BLaER1 treated with 17β-estradiol and CSF1 and Interleukin-3, amounts not matched to agents 10 nM and 100 nM (cell line): ENCODE measurements around the gene DENND4C.
A peak's percentile ranks its signal among the peaks of the same experiment; 100 is the strongest.
"Not testable (repeated sequence)": the region's sequence is repeated elsewhere in the genome, so short reads cannot be mapped to it uniquely, and the experiment has no call there.

Experiments
- H3K27ac ChIP-seq, 11 experiments: shearing (Covaris generic); formaldehyde crosslinking; 2 replicates each; pipeline ENCODE4 v1.8.1; 2022
- H3K27me3 ChIP-seq, 11 experiments: shearing (Covaris generic); formaldehyde crosslinking; 2 replicates each; pipeline ENCODE4 v1.8.1; 2022
- H3K36me3 ChIP-seq, 11 experiments: shearing (Covaris generic); formaldehyde crosslinking; 2 replicates each; pipeline ENCODE4 v1.8.1; 2022
- H3K4me1 ChIP-seq, 10 experiments: shearing (Covaris generic); formaldehyde crosslinking; 2 replicates each; pipeline ENCODE4 v1.8.1; 2022
- H3K4me2 ChIP-seq, 11 experiments: shearing (Covaris generic); formaldehyde crosslinking; 2 replicates each; pipeline ENCODE4 v1.8.1; 2022
- H3K4me3 ChIP-seq, 10 experiments: shearing (Covaris generic); formaldehyde crosslinking; 2 replicates each; pipeline ENCODE4 v1.8.1; 2022
- H3K9ac ChIP-seq, 11 experiments: shearing (Covaris generic); formaldehyde crosslinking; 2 replicates each; pipeline ENCODE4 v1.8.1; 2022
- H3K9me3 ChIP-seq, 11 experiments: shearing (Covaris generic); formaldehyde crosslinking; replicated peaks in 1 of 11; 2 replicates each; pipeline ENCODE4 v1.8.1; 2022
- H4K20me1 ChIP-seq, 11 experiments: shearing (Covaris generic); formaldehyde crosslinking; 2 replicates each; pipeline ENCODE4 v1.8.1; 2022
- Cebpa-rat ChIP-seq, 11 experiments: shearing (Covaris generic); IDR thresholded peaks; 2 replicates each; pipeline ENCODE4 v1.8.1; 2022

Gene DENND4C

DNA sequence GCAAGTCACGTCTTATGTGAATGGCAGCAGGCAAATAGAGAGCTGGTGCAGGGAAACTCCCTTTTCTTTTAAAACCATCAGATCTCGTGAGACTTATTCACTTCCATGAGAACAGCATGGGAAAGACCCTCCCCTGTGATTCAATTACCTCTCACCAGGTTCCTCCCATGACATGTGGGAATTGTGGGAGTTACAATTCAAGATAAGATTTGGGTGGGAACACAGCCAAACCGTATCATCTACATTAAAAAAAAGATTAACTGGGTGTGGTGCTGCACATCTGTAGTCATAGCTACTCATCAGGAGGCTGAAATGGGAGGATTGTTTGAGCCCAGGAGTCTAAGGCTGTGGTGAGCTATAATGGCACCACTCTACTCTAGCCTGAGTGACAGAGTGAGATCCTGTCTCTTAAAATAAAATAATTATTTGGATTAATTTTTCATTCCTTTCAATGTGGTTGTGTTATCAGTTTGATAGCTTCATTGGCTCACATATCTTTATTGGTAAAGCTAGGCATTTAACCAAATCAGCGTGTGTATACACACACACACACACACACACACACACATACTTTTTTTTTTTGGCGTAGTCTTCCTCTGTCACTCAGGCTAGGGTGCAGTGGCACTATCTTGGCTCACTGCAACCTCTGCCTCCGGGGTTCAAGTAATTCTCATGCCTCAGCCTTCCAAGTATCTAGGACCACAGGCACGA lies 21.8 kb downstream of the DENND4C start:
- H3K36me3 ChIP-seq = peaks cover 0 to 36% (median 0%) of the 10 kb centered on the region in 11 experiments; a peak in 10 of 22 replicates
- H4K20me1 ChIP-seq = peaks cover 0 to 100% (median 33%) of the 10 kb centered on the region in 11 experiments; a peak in 16 of 22 replicates
- 0 out of 22 replicates have a peak overlapping the region, but pooled peaks of 1 of the 11 experiments have one; percentile 9 for H3K4me2 ChIP-seq
- H3K27ac ChIP-seq = no peak overlapping the region
- peaks cover 0 to 62% (median 1%) of the 10 kb centered on the region in 10 experiments; a peak in 5 of 20 replicates for H3K4me1 ChIP-seq
- no peak overlapping the region for H3K4me3 ChIP-seq
- H3K27me3 ChIP-seq = no peaks in the 10 kb centered on the region
- H3K9me3 ChIP-seq = no peaks in the 10 kb centered on the region
- no peak overlapping the region for H3K9ac ChIP-seq
- TF ChIP-seq Cebpa-rat (IDR thresholded peaks at IDR 0.05) = no peak

DNA sequence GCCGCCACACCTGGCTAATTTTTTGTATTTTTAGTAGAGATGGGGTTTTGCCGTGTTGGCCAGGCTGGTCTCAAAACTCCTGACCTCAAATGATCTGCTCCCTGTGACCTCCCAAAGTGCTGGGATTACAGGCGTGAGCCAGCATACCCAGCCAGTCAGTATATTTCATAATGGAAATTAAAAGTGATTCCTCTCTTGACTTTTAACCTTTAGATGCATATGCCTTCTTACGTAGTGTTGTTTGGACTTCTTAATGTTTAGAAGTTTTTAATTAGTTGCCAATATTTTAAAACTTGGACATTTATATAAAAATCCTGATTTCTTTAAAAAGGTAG lies 22.4 kb downstream of the DENND4C start:
- TF ChIP-seq Cebpa-rat (IDR thresholded peaks at IDR 0.05) = no peak
- no peak overlapping the region for H3K27ac ChIP-seq
- H3K4me2 ChIP-seq = no peak overlapping the region
- H3K4me3 ChIP-seq = no peak overlapping the region
- peaks cover 0 to 100% (median 31%) of the 10 kb centered on the region in 11 experiments; a peak in 16 of 22 replicates for H4K20me1 ChIP-seq
- peaks cover 0 to 39% (median 0%) of the 10 kb centered on the region in 11 experiments; a peak in 10 of 22 replicates for H3K36me3 ChIP-seq
- H3K27me3 ChIP-seq = no peaks in the 10 kb centered on the region
- peaks cover 0 to 56% (median 1%) of the 10 kb centered on the region in 10 experiments; a peak in 5 of 20 replicates for H3K4me1 ChIP-seq
- H3K9me3 ChIP-seq = no peaks in the 10 kb centered on the region
- no peak overlapping the region for H3K9ac ChIP-seq

DNA sequence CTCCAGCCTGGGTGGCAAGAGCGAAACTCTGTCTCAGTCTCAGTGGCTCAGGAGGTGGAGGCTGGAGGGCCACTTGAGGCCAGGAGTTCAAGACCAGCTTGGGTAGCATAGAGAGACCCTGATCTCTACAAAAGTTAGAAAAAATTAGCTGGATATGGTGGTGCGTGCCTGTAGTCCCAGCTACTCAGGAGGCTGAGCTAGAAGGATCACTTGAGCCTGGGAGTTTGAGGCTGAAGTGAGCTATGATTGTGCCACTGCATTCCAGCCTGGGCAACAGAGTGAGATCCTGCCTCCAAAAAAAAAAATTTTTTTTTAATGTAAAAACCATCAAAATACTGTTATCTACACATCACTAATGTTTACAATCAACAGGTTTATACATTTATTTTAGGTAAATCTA lies 24.6 kb downstream of the DENND4C start:
- TF ChIP-seq Cebpa-rat (IDR thresholded peaks at IDR 0.05) = no peak
- no peak overlapping the region for H3K9ac ChIP-seq
- no peak overlapping the region for H3K4me2 ChIP-seq
- H3K27me3 ChIP-seq = no peaks in the 10 kb centered on the region
- no peak overlapping the region for H3K27ac ChIP-seq
- H4K20me1 ChIP-seq = peaks cover 0 to 100% (median 28%) of the 10 kb centered on the region in 11 experiments; a peak in 16 of 22 replicates
- peaks cover 0 to 44% (median 1%) of the 10 kb centered on the region in 10 experiments; a peak in 5 of 20 replicates for H3K4me1 ChIP-seq
- H3K4me3 ChIP-seq = no peak overlapping the region
- peaks cover 0 to 6% (median 0%) of the 10 kb centered on the region in 11 experiments; a peak in 2 of 22 replicates for H3K9me3 ChIP-seq
- peaks cover 0 to 34% (median 0%) of the 10 kb centered on the region in 11 experiments; a peak in 9 of 22 replicates for H3K36me3 ChIP-seq

DNA sequence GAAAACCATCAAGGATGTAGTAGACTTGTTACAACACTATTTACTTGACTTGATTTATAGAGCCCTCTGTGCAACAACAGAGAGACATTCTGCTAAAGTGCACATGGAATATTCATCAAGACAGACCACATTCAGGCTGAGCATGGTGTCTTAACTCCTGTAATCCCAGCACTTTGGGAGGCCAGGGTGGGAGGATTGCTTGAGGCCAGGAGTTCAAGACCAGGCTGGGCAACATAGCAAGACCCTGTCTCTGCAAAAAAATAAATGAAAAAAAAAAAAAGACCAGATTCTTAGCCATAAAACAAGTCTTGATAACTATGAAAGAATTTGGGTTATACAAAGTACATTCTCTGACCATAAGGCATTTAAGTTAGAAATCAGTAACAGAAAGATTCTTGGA lies 25.3 kb downstream of the DENND4C start:
- Histone ChIP-seq H3K4me1 (peaks cover 0 to 44% (median 1%) of the 10 kb centered on the region in 10 experiments; a peak in 5 of 20 replicates), H3K9ac (no peak overlapping the region), H3K4me3 (no peak overlapping the region), H4K20me1 (peaks cover 0 to 100% (median 29%) of the 10 kb centered on the region in 11 experiments; a peak in 16 of 22 replicates), H3K4me2 (no peak overlapping the region), H3K27me3 (no peaks in the 10 kb centered on the region), H3K9me3 (peaks cover 0 to 6% (median 0%) of the 10 kb centered on the region in 11 experiments; a peak in 2 of 22 replicates), H3K27ac (no peak overlapping the region), H3K36me3 (peaks cover 0 to 32% (median 0%) of the 10 kb centered on the region in 11 experiments; a peak in 7 of 22 replicates)
- TF ChIP-seq Cebpa-rat (IDR thresholded peaks at IDR 0.05) = no peak

DNA sequence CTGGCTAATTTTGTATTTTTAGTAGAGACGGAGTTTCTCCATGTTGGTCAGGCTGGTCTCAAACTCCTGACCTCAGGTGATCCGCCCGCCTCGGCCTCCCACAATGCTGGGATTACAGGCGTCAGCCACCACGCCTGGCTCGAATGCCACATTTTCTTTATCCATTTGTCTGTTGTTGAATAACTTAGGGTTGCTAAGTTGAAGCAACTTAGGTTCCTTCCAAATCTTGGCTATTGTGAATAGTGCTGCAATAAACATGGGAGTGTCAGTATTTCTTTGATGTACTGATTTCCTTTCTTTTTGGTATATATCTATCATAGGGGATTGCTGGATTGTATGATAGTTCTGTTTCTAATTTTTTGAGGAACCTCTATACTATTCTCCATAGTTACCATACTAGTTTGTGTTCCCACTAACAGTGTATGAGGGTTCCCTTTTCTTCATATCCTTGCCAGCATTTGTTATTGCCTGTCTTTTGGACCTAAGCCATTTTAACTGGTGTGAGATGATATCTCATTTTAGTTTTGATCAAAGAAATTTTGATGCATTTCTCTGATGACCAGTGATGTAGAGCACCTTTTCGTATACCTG lies 29.3 kb downstream of the DENND4C start:
- Histone ChIP-seq H3K36me3 (peaks cover 0 to 34% (median 0%) of the 10 kb centered on the region in 11 experiments; a peak in 1 of 22 replicates), H3K4me2 (peak overlapping the region in 1 of 11 experiments; percentile 40; a peak in 2 of 22 replicates), H3K4me1 (peaks cover 0 to 33% (median 0%) of the 10 kb centered on the region in 10 experiments; a peak in 4 of 20 replicates), H3K27ac (peak overlapping the region in 1 of 11 experiments; percentile 14; a peak in 2 of 22 replicates), H4K20me1 (peaks cover 0 to 100% (median 23%) of the 10 kb centered on the region in 11 experiments; a peak in 14 of 22 replicates)
- not testable (repeated sequence) for H3K9ac ChIP-seq, H3K9me3 ChIP-seq, H3K4me3 ChIP-seq, H3K27me3 ChIP-seq

DNA sequence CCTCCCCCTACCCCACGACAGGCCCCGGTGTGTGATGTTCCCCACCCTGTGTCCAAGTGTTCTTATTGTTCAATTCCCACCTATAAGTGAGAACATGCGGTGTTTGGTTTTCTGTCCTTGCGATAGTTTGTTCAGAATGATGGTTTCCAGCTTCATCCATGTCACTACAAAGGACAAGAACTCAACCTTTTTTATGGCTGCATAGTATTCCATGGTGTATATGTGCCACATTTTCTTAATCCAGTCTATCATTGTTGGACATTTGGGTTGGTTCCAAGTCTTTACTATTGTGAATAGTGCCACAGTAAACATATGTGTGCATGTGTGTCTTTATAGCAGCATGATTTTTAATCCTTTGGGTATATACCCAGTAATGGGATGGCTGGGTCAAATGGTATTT lies 35.1 kb downstream of the DENND4C start:
- Histone ChIP-seq H4K20me1 (peaks cover 6 to 99% (median 20%) of the 10 kb centered on the region in 11 experiments; a peak in 14 of 22 replicates), H3K4me1 (peaks cover 0 to 20% (median 0%) of the 10 kb centered on the region in 10 experiments; a peak in 2 of 20 replicates), H3K36me3 (peaks cover 8 to 59% (median 20%) of the 10 kb centered on the region in 11 experiments; a peak in 18 of 22 replicates), H3K9me3 (peaks cover 14 to 28% (median 19%) of the 10 kb centered on the region in 11 experiments)
- not testable (repeated sequence) for H3K27ac ChIP-seq, H3K27me3 ChIP-seq, H3K4me3 ChIP-seq, H3K4me2 ChIP-seq, H3K9ac ChIP-seq

DNA sequence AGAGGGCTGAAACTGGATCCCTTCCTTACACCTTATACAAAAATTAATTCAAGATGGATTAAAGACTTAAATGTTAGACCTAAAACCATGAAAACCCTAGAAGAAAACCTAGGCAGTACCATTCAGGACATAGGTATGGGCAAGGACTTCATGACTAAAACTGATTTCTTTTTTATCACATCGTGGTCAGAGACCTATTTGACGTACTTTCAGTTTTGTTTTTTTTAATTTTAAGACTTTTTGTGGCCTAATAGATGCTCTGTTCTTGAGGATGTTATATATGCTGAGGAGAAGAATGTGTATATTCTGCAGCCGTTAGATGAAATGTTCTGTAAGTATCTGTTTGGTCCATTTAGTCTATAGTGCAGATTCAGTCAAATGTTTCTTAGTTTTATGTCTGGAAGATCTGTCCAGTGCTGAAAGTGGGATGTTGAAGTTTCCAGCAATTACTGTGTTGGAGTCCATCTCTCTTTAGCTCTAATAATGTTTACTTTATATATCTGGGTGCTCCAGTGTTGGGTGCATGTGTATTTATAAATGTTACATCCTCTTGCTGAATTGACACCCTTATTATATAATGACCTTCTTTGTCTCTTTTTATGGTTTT lies 36.4 kb downstream of the DENND4C start:
- Histone ChIP-seq H4K20me1 (peaks cover 6 to 99% (median 17%) of the 10 kb centered on the region in 11 experiments; a peak in 13 of 22 replicates), H3K9me3 (peaks cover 20 to 39% (median 30%) of the 10 kb centered on the region in 11 experiments), H3K36me3 (peaks cover 11 to 70% (median 27%) of the 10 kb centered on the region in 11 experiments; a peak in 20 of 22 replicates), H3K4me1 (peaks cover 0 to 10% (median 0%) of the 10 kb centered on the region in 10 experiments; a peak in 1 of 20 replicates)
- H3K9ac ChIP-seq, H3K4me3 ChIP-seq, H3K4me2 ChIP-seq, H3K27ac ChIP-seq, H3K27me3 ChIP-seq: not testable (repeated sequence)

DNA sequence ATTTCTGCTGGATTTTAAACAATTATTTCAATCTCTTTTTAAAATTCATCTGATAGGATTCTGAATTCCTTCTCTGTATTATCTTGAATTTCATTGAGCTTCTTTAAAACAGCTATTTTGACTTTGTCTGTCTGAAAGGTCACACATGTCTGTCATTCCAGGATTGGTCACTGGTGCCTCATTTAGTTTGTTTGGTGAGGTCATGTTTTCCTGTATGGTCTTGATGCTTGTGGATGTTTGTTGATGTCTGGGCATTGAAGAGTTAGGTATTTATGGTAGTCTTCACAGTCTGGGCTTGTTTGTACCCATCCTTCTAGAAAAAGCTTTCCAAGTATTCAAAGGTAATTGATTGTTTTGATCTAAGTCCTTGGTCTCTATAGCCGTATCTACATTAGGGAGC lies 39.1 kb downstream of the DENND4C start:
- TF ChIP-seq Cebpa-rat (IDR thresholded peaks at IDR 0.05) = no peak
- Histone ChIP-seq H3K4me1 (no peaks in the 10 kb centered on the region; a peak in 1 of 20 replicates), H3K27me3 (no peaks in the 10 kb centered on the region), H4K20me1 (peaks cover 0 to 99% (median 12%) of the 10 kb centered on the region in 11 experiments; a peak in 10 of 22 replicates), H3K4me2 (no peak overlapping the region), H3K27ac (no peak overlapping the region), H3K36me3 (peaks cover 11 to 76% (median 29%) of the 10 kb centered on the region in 11 experiments; a peak in 20 of 22 replicates), H3K4me3 (no peak overlapping the region), H3K9me3 (peaks cover 20 to 43% (median 33%) of the 10 kb centered on the region in 11 experiments), H3K9ac (no peak overlapping the region)
